GM18868 (cell line): ENCODE data around the gene NAA30.

Experiments used
- ATAC-seq: cut with Tn5 transposase; IDR thresholded peaks from one replicate; pipeline ENCODE4 v1.9.1; 2021; ENCODE audit warnings: mild to moderate bottlenecking, moderate library complexity; ENCODE audit not compliant: unreplicated experiment

NAA30 gene

GRCh38 chr14:57391517-57392195 is 1.3 kb downstream of the NAA30 start:
- no peak for ATAC-seq

- ATAC-seq = no peak
Measured at GRCh38 chr14:57392830-57393229, 2.4 kb downstream of the NAA30 start.

- no peak for ATAC-seq
Measured at GRCh38 chr14:57400556-57401494, 10.4 kb downstream of the NAA30 start.

- no peak for ATAC-seq
Measured at GRCh38 chr14:57401501-57401900, 11.1 kb downstream of the NAA30 start.

- no peak for ATAC-seq
Measured at GRCh38 chr14:57402173-57402852, 11.9 kb downstream of the NAA30 start.

GRCh38 chr14:57403521-57403864 is 13.1 kb downstream of the NAA30 start:
- no peak for ATAC-seq

- ATAC-seq = no peak
Measured at GRCh38 chr14:57405562-57405961, 15.2 kb downstream of the NAA30 start.

GRCh38 chr14:57408037-57408436 is 17.7 kb downstream of the NAA30 start:
- ATAC-seq = no peak

- no peak for ATAC-seq
Measured at GRCh38 chr14:57408634-57409033, 18.2 kb downstream of the NAA30 start.

GRCh38 chr14:57412341-57412740 is 22.0 kb downstream of the NAA30 start:
- no peak for ATAC-seq

- ATAC-seq = no peak
Measured at GRCh38 chr14:57413849-57414248, 23.5 kb downstream of the NAA30 start.

GRCh38 chr14:57417228-57417627 is 26.8 kb downstream of the NAA30 start:
- no peak for ATAC-seq

GRCh38 chr14:57418999-57419398 is 28.6 kb downstream of the NAA30 start:
- ATAC-seq = no peak

- ATAC-seq = no peak
Measured at GRCh38 chr14:57420033-57420432, 29.6 kb downstream of the NAA30 start.

GRCh38 chr14:57420986-57421385 is 30.6 kb downstream of the NAA30 start:
- ATAC-seq = no peak

GRCh38 chr14:57435923-57436322 is 45.5 kb downstream of the NAA30 start:
- ATAC-seq = no peak

GRCh38 chr14:57461777-57462320 is 71.5 kb downstream of the NAA30 start:
- ATAC-seq = no peak

- no peak for ATAC-seq
Measured at GRCh38 chr14:57462551-57462950, 72.2 kb downstream of the NAA30 start.

- no peak for ATAC-seq
Measured at GRCh38 chr14:57464008-57464730, 73.8 kb downstream of the NAA30 start.
